BJ (cell line): Measurements from ENCODE around the gene LRFN5. TPM values are rescaled to one million over a fixed set of nuclear protein-coding genes. Genes with fewer than 3 reads are reported as not detected.
"Not testable (repeated sequence)": the region's sequence is repeated elsewhere in the genome, so short reads cannot be mapped to it uniquely, and the experiment has no call there.

Experiments
- CTCF ChIA-PET: fragments of 350-600 bp; formaldehyde crosslinking; extraction: SDS; loops from one replicate; lab custom pipeline; 2021; ENCODE audit warnings: antibody characterized with exemption, inconsistent platforms; lab: Yijun Ruan, JAX
- POLR2A ChIA-PET: fragments of 300-600 bp; sonication (Branson Sonifier 250); formaldehyde crosslinking; extraction: SDS; loops from one replicate; lab custom pipeline; 2021; ENCODE audit warnings: antibody characterized with exemption; lab: Charles Lee
- DNase-seq: peaks from one replicate; pipeline ENCODE4 v3.0.0-alpha.2; 2011; ENCODE audit warnings: low read depth
- H3K27me3 ChIP-seq: 2 replicates; pipeline ENCODE4 v1.6.0; 2011; ENCODE audit warnings: low read length; ENCODE audit not compliant: control insufficient read depth, insufficient read depth
- H3K36me3 ChIP-seq: 2 replicates; pipeline ENCODE4 v1.5.1; 2011; ENCODE audit warnings: low read length; ENCODE audit not compliant: control insufficient read depth, insufficient read depth
- H3K4me3 ChIP-seq: 2 replicates; pipeline ENCODE4 v1.5.1; 2011; ENCODE audit warnings: low read depth, mild to moderate bottlenecking, control low read depth, low read length
- CTCF ChIP-seq: IDR thresholded peaks from 2 replicates; pipeline ENCODE4 v1.5.1; 2011; ENCODE audit warnings: low read depth, mild to moderate bottlenecking, control low read depth, inconsistent platforms, low read length, moderate library complexity; ENCODE audit not compliant: insufficient read depth
- polyA plus RNA-seq: library from polyadenylated mRNA; depleted of rRNA; stranded (reverse); fragments of >200 nt; gene quantifications from 2 replicates; pipeline ENCODE4 v1.2.3, GENCODE V29; 2011

The LRFN5 gene
- polyA plus RNA-seq, 1 experiment = 0.05 TPM

GRCh38 chr14:41899416-41899815 lies 292.7 kb downstream of the LRFN5 start:
- TF ChIP-seq CTCF = no peak
- ChIA-PET CTCF (no interaction called here), POLR2A (no interaction called here)
- Histone ChIP-seq H3K4me3 (no peak overlapping the region), H3K27me3 (no peaks in the 10 kb centered on the region), H3K36me3 (no peaks in the 10 kb centered on the region)
- DNase-seq = no peak

GRCh38 chr14:41900644-41901043 lies 294.0 kb downstream of the LRFN5 start:
- Histone ChIP-seq H3K27me3 (no peaks in the 10 kb centered on the region), H3K4me3 (no peak overlapping the region), H3K36me3 (no peaks in the 10 kb centered on the region)
- no peak for TF ChIP-seq CTCF
- ChIA-PET CTCF (no interaction called here), POLR2A (no interaction called here)
- DNase-seq = no peak

GRCh38 chr14:41901089-41901488 lies 294.4 kb downstream of the LRFN5 start:
- no peaks in the 10 kb centered on the region for H3K27me3 ChIP-seq
- H3K4me3 ChIP-seq = no peak overlapping the region
- POLR2A ChIA-PET = no interaction called here
- no peak for TF ChIP-seq CTCF
- CTCF ChIA-PET = no interaction called here
- no peak for DNase-seq
- H3K36me3 ChIP-seq = no peaks in the 10 kb centered on the region

- ChIA-PET CTCF (no interaction called here), POLR2A (no interaction called here)
- no peaks in the 10 kb centered on the region for H3K27me3 ChIP-seq
- no peak for DNase-seq
- no peaks in the 10 kb centered on the region for H3K36me3 ChIP-seq
- H3K4me3 ChIP-seq = no peak overlapping the region
- TF ChIP-seq CTCF = no peak
Measured at GRCh38 chr14:41905394-41905964, 298.8 kb downstream of the LRFN5 start.

GRCh38 chr14:41911155-41911554 lies 304.5 kb downstream of the LRFN5 start:
- H3K27me3 ChIP-seq, POLR2A ChIA-PET, DNase-seq, H3K36me3 ChIP-seq, H3K4me3 ChIP-seq, CTCF ChIA-PET: not testable (repeated sequence)

- ChIA-PET POLR2A (no interaction called here), CTCF (no interaction called here)
- H3K27me3 ChIP-seq = no peaks in the 10 kb centered on the region
- TF ChIP-seq CTCF = no peak
- DNase-seq = no peak
- H3K36me3 ChIP-seq = no peaks in the 10 kb centered on the region
- no peak overlapping the region for H3K4me3 ChIP-seq
Measured at GRCh38 chr14:41913398-41913797, 306.7 kb downstream of the LRFN5 start.
